Rectal smooth muscle tissue (tissue), 1 donor: ENCODE measurements around the gene HNRNPR.
"Not testable (repeated sequence)": the region's sequence is repeated elsewhere in the genome, so short reads cannot be mapped to it uniquely, and the experiment has no call there.

Experiments used
- H3K27ac ChIP-seq: one replicate; pipeline ENCODE4 v1.7.0; 2013; ENCODE audit warnings: low read depth, low read length, inconsistent platforms
- H3K27me3 ChIP-seq: one replicate; pipeline ENCODE4 v1.7.0; 2013; ENCODE audit warnings: low read length; ENCODE audit not compliant: control insufficient read depth, insufficient read depth
- H3K36me3 ChIP-seq: one replicate; pipeline ENCODE4 v1.7.0; 2013; ENCODE audit warnings: low read length; ENCODE audit not compliant: control insufficient read depth, insufficient read depth
- H3K4me1 ChIP-seq: one replicate; pipeline ENCODE4 v1.7.0; 2013; ENCODE audit warnings: low read length; ENCODE audit not compliant: control insufficient read depth, insufficient read depth
- H3K4me3 ChIP-seq: one replicate; pipeline ENCODE4 v1.7.0; 2013; ENCODE audit warnings: low read length
- H3K9ac ChIP-seq: one replicate; pipeline ENCODE4 v1.7.0; 2013; ENCODE audit warnings: low read length

HNRNPR gene

DNA sequence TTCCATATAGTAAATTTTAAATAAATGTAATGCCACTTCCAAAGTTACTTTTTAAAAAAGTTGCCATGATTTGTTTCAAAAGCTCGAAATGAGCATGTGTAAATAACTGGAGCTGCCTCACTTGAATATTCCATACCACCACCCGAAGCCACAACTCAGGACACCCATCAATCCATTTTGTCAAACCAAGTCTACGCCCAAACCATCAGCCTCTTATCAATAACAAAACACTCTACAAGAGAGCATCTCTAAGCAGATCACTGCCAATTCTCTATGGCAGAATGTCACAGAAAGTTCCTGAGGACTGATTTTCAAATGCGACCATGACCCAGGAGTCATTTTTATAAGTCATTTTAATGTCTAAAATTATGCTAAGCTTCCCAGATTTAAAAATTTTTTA lies 4.5 kb downstream of the HNRNPR start:
- Histone ChIP-seq H3K27ac (no peak overlapping the region), H3K36me3 (peaks cover 13% of the 10 kb centered on the region), H3K4me3 (no peak overlapping the region), H3K4me1 (peaks cover 36% of the 10 kb centered on the region), H3K27me3 (no peaks in the 10 kb centered on the region), H3K9ac (no peak overlapping the region)

DNA sequence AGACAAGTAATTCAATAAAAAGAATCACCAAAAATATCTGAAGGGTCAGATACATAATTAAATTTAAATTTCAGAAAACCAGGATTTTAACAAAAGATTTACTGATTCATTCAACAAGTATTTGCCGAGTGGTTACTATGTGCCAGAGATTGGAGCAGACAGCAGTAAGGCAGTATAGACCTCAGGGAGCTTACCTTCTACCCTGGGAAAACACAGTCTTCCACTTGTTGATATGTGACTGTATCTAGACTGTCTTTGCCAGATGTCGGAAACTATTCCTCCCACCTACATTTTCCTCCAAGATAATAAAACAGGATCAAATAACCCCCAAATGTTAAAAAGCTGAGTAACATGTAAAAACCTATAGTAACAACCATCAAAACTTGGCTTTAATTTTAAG lies 6.2 kb downstream of the HNRNPR start:
- no peak overlapping the region for H3K27ac ChIP-seq
- no peaks in the 10 kb centered on the region for H3K27me3 ChIP-seq
- peaks cover 20% of the 10 kb centered on the region for H3K36me3 ChIP-seq
- H3K4me3 ChIP-seq, result no peak overlapping the region
- H3K4me1 ChIP-seq, result peaks cover 35% of the 10 kb centered on the region
- no peak overlapping the region for H3K9ac ChIP-seq

DNA sequence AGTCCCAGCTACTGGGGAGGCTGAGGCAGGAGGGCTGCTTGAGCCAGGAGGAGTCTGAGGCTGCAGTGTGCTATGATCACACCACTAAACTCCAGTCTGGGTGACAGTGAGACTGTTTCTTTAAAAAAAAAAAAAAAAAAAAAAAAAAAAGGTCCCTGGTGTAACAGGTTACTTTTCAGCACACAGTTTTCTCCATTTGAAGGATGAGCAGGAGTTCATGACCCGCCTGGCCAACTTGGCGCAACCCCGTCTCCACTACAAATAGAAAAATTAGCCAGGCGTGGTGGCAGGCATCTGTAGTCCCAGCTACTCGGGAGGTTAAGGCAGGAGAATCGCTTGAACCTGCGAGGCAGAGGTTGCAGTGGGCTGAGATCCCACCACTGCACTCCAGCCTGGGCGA lies 12.4 kb downstream of the HNRNPR start:
- no peak overlapping the region for H3K4me3 ChIP-seq
- no peaks in the 10 kb centered on the region for H3K27me3 ChIP-seq
- peaks cover 20% of the 10 kb centered on the region for H3K36me3 ChIP-seq
- H3K9ac ChIP-seq, result no peak overlapping the region
- no peaks in the 10 kb centered on the region for H3K4me1 ChIP-seq
- H3K27ac ChIP-seq, result no peak overlapping the region

DNA sequence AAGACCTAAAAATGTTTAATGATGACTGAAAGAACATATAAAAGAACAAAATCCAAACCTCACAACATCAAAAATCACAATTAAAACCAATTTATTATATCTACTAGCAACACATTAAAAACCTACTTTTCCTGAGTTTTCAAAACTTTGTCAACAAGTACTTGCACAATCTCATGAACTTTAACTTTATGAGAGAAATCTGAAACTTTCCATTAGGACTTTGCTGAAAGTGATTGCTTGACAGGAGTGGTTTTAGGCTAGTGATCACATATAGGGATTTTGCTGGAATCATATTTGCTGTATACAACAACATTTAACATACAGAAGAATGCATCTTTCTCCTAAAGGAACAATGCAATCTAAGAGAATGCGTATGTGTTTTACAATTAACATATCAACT lies 13.2 kb downstream of the HNRNPR start:
- no peaks in the 10 kb centered on the region for H3K4me1 ChIP-seq
- no peak overlapping the region for H3K27ac ChIP-seq
- H3K4me3 ChIP-seq, result no peak overlapping the region
- H3K27me3 ChIP-seq, result no peaks in the 10 kb centered on the region
- H3K9ac ChIP-seq, result no peak overlapping the region
- peaks cover 24% of the 10 kb centered on the region for H3K36me3 ChIP-seq

DNA sequence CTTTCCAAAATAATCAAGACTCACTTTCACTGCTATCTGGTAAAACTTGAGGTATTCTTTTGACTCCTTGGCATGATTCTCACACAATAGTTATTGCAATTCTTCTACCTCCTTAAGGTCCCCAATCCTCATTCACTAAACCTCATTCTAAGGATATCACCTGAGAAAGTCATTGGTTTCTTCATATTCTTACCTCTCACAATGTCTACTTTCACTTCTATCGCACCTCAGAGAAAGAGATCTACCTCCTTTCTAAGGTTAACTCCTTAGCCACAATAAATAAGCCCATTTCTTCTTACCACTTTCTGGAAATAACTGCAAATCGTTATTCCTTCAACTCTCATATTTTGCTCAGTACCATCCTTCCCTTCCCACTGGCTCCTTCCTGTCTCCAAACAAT lies 18.7 kb downstream of the HNRNPR start:
- H3K9ac ChIP-seq, result no peak overlapping the region
- H3K27me3 ChIP-seq, result no peaks in the 10 kb centered on the region
- peaks cover 8% of the 10 kb centered on the region for H3K36me3 ChIP-seq
- H3K27ac ChIP-seq, result no peak overlapping the region
- no peaks in the 10 kb centered on the region for H3K4me1 ChIP-seq
- H3K4me3 ChIP-seq, result no peak overlapping the region

DNA sequence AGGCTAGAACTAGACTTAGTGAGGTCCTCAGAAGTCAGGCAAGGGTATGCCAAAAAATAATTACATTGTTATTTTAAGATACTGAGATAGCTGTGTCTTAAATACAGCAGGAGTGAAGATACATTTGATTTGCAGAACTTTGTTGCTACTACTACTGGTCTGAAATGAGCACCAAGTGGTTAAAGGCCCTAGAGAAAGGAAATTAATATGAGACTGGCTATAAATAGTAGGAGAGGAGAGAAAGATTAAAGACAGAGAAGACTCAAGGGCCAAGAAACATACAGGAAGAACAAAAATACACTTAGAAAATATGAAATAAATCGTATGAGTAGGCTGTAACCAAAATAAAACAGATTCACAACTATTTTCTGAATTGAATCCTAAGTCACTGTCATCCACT lies 21.3 kb downstream of the HNRNPR start:
- Histone ChIP-seq H3K27ac (no peak overlapping the region), H3K9ac (no peak overlapping the region), H3K36me3 (peaks cover 19% of the 10 kb centered on the region), H3K4me3 (no peak overlapping the region), H3K4me1 (no peaks in the 10 kb centered on the region), H3K27me3 (no peaks in the 10 kb centered on the region)

DNA sequence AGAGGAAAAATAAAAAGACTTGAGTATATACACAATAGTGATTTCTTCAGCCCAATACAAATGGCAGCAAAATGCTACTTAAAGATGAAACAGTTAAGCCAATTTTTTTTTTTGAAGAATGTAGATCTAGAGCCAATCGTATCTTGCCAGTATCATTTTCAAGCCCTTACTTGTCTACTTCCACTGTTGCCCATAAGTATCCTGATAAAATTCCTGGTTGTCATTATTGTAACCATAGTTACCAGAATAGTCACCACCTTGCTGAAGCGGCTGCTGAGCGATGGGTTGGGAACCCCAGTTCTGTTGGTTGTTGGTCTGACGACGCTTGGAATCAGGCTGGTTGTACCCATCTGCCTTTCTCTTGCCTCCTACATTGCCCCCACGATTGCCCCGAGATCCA lies 33.8 kb downstream of the HNRNPR start:
- not testable (repeated sequence) for H3K4me1 ChIP-seq, H3K27ac ChIP-seq, H3K9ac ChIP-seq, H3K27me3 ChIP-seq, H3K4me3 ChIP-seq
- peaks cover 13% of the 10 kb centered on the region for H3K36me3 ChIP-seq

DNA sequence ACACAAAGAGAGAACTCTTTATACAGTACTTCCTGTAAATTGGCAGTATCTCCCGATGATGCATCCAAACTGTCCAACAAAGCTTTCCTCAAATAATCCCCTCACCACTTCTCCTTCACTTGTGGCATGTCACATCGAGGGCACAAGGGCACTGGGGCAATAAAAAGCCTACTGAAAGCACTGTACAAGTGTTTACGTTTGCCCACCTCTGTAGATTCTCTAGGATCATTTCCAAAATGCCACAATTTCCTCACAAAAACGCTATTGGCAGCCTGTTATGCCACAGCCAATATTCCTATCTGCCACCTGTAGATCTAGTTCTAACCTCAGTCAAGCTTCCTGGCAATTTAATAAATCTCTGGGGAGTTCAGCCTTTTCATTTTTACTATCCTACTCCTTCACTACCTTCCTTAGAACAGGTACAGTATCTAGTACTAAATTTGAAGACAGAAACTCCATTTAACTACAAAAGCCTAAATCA lies 39.9 kb downstream of the HNRNPR start:
- H3K9ac ChIP-seq, result no peak overlapping the region
- H3K36me3 ChIP-seq, result peaks cover 3% of the 10 kb centered on the region
- H3K4me1 ChIP-seq, result no peaks in the 10 kb centered on the region
- H3K4me3 ChIP-seq, result no peak overlapping the region
- H3K27ac ChIP-seq, result no peak overlapping the region
- no peaks in the 10 kb centered on the region for H3K27me3 ChIP-seq

DNA sequence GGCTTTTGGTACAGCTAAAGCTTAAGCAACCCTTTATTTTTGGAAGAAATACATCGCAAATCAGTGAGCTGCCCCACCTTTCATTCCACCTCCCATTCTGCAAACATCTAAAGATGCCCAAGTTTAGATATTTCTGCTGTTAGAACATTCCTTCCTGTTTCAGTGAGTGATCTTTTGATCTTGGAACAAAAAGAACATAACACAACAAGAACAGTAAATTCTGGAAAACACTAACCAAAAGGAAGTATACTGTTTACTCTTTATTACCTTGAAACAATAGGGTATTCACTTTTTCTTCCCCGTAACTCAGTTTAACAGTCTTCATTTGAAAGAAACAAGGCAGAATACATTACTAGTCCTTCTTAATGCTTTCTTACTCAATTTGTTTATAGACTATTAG lies 40.6 kb downstream of the HNRNPR start:
- Histone ChIP-seq H3K36me3 (peaks cover 3% of the 10 kb centered on the region), H3K27me3 (no peaks in the 10 kb centered on the region)

DNA sequence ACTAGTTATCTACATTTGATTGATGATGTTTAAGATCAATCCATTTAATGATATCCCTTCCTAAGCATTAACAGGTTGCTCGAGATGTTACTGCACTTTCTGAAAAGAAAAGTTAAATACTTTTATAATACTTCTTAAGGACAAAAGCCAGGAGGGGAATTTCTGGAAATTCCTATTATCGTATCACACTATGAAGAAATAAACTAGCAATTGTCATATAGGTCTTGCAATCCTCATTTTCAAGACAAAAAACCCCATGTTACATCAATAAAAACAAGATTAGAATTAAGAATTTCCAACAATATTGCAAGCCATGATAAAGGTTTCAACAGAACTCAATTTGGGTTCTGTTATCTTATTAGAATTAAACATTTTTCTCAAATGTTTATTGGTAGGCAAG lies 47.2 kb downstream of the HNRNPR start:
- no peak overlapping the region for H3K27ac ChIP-seq
- no peak overlapping the region for H3K9ac ChIP-seq
- H3K4me1 ChIP-seq, result no peaks in the 10 kb centered on the region
- H3K27me3 ChIP-seq, result no peaks in the 10 kb centered on the region
- H3K4me3 ChIP-seq, result no peak overlapping the region
- H3K36me3 ChIP-seq, result no peaks in the 10 kb centered on the region

More for the DNA sequence above, 40.6 kb downstream of the HNRNPR start:
- Histone ChIP-seq H3K27ac (no peak overlapping the region), H3K4me1 (no peaks in the 10 kb centered on the region), H3K9ac (no peak overlapping the region), H3K4me3 (no peak overlapping the region)

DNA sequence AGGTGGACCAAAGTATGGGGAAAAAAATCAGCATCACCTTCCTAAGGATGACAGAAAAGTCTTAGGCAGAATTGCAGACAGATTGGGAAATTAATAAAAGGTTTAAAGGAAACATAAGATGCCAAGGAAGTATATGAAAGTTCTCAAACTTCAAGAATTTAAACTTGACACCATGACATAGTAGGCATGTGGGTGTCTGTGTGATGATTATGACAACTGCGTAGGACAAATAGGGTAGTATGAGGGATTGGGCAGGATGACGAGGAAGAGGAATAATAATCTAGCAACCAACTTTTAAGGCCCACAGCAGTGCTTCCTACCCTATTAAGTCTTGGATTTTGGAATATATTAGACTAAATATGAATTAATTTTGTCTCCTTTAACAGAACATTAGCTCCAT lies 52.4 kb downstream of the HNRNPR start:
- Histone ChIP-seq H3K36me3 (no peaks in the 10 kb centered on the region), H3K9ac (no peak overlapping the region), H3K27ac (no peak overlapping the region), H3K27me3 (no peaks in the 10 kb centered on the region), H3K4me3 (no peak overlapping the region), H3K4me1 (no peaks in the 10 kb centered on the region)

DNA sequence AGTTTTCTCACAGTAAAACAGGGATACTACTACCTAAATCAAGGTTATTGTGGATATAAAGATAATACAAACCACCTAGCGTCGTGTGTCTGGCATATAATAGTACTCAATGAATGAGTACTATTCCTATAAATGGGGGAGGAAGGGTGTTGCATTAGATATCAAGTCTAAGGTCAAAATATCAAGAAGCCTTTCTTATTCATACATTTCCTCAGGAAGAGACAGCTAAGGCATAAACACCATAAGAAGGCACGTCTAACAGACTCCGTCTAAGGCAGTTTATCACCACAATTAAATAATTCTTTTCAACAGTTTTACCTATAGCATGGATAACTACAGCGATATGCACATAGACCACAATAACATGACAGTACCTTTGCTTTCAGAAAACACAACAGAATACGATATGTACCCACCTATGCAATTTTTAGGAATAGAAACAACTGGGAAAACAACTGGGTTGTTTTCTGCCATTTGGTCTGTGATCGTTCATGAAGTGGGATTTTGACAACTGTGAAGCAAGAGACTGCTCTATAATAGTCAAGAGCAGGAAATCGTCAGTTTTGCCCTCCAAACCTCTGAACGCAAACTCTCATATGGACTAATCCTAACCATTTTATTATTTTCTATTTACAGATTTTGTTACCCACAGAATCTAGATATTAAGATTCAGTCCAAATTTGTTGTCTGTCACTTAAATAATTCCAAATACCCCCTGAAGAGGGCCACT lies 53.1 kb downstream of the HNRNPR start:
- no peak overlapping the region for H3K4me3 ChIP-seq
- H3K4me1 ChIP-seq, result no peaks in the 10 kb centered on the region
- no peaks in the 10 kb centered on the region for H3K36me3 ChIP-seq
- no peak overlapping the region for H3K27ac ChIP-seq
- H3K9ac ChIP-seq, result no peak overlapping the region
- no peaks in the 10 kb centered on the region for H3K27me3 ChIP-seq

DNA sequence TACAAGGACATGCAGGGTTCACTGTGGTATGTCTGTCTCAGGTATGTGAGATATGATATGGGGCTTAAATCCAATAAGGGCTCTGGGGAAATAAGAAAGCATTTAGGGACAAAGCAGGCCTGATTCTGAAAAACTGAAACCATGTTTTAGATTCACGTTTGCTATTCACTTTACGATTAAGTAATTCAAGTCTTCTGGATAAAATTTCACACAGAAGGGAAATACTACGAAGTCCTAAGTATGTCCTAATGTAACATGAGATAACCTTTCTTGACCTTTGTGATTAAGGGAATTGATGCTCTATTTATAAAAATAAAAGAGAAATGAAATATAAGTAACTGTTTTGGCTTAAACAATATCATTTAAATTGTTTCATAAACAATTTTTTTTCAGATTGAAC lies 55.4 kb downstream of the HNRNPR start:
- Histone ChIP-seq H3K9ac (no peak overlapping the region), H3K4me1 (no peaks in the 10 kb centered on the region), H3K27ac (no peak overlapping the region), H3K27me3 (no peaks in the 10 kb centered on the region), H3K36me3 (no peaks in the 10 kb centered on the region), H3K4me3 (no peak overlapping the region)
